NCI-H1694 treated with DMSO at 0.1 percent for 48 hours (cell line): ENCODE results near the gene CDK5RAP2.
A peak's percentile ranks its signal among the peaks of the same experiment; 100 is the strongest.
"Not testable (repeated sequence)": the region's sequence is repeated elsewhere in the genome, so short reads cannot be mapped to it uniquely, and the experiment has no call there.

Source experiments
- DNase-seq: peaks from one replicate; lab custom pipeline; 2025; lab: John Stamatoyannopoulos, UW

The CDK5RAP2 gene

GRCh38 chr9:120544441-120544840 is 35.5 kb downstream of the CDK5RAP2 start:
- no peak for DNase-seq

- no peak for DNase-seq
These were observed 37.1 kb downstream of the CDK5RAP2 start for GRCh38 chr9:120542701-120543490.

- no peak for DNase-seq
These were observed 38.0 kb downstream of the CDK5RAP2 start for GRCh38 chr9:120541921-120542320.

GRCh38 chr9:120539951-120540350 is 40.0 kb downstream of the CDK5RAP2 start:
- DNase-seq: no peak

- DNase-seq: no peak
These were observed 41.6 kb downstream of the CDK5RAP2 start for GRCh38 chr9:120538339-120538738.

- no peak for DNase-seq
These were observed 42.9 kb downstream of the CDK5RAP2 start for GRCh38 chr9:120536949-120537640.

GRCh38 chr9:120536094-120536493 is 43.9 kb downstream of the CDK5RAP2 start:
- DNase-seq: no peak

GRCh38 chr9:120534266-120534665 is 45.7 kb downstream of the CDK5RAP2 start:
- no peak for DNase-seq

GRCh38 chr9:120532891-120533290 is 47.1 kb downstream of the CDK5RAP2 start:
- DNase-seq: no peak

GRCh38 chr9:120532475-120532874 is 47.5 kb downstream of the CDK5RAP2 start:
- no peak for DNase-seq

GRCh38 chr9:120531683-120532300 is 48.2 kb downstream of the CDK5RAP2 start:
- peak; percentile 9 for DNase-seq

- DNase-seq: not testable (repeated sequence)
These were observed 49.6 kb downstream of the CDK5RAP2 start for GRCh38 chr9:120530220-120530832.

- DNase-seq: no peak
These were observed 51.1 kb downstream of the CDK5RAP2 start for GRCh38 chr9:120528829-120529228.

GRCh38 chr9:120528327-120528726 is 51.6 kb downstream of the CDK5RAP2 start:
- DNase-seq: no peak

- no peak for DNase-seq
These were observed 53.4 kb downstream of the CDK5RAP2 start for GRCh38 chr9:120526534-120526933.

GRCh38 chr9:120524863-120525262 is 55.1 kb downstream of the CDK5RAP2 start:
- no peak for DNase-seq

- no peak for DNase-seq
These were observed 55.9 kb downstream of the CDK5RAP2 start for GRCh38 chr9:120524038-120524437.

GRCh38 chr9:120522558-120522957 is 57.4 kb downstream of the CDK5RAP2 start:
- no peak for DNase-seq

GRCh38 chr9:120522032-120522431 is 57.9 kb downstream of the CDK5RAP2 start:
- DNase-seq: no peak

GRCh38 chr9:120521101-120521500 is 58.9 kb downstream of the CDK5RAP2 start:
- DNase-seq: no peak

- not testable (repeated sequence) for DNase-seq
These were observed 64.0 kb downstream of the CDK5RAP2 start for GRCh38 chr9:120515996-120516395.

- DNase-seq: not testable (repeated sequence)
These were observed 64.5 kb downstream of the CDK5RAP2 start for GRCh38 chr9:120515481-120515880.
